Measurements from ENCODE around the gene MUC5B.

DNA sequence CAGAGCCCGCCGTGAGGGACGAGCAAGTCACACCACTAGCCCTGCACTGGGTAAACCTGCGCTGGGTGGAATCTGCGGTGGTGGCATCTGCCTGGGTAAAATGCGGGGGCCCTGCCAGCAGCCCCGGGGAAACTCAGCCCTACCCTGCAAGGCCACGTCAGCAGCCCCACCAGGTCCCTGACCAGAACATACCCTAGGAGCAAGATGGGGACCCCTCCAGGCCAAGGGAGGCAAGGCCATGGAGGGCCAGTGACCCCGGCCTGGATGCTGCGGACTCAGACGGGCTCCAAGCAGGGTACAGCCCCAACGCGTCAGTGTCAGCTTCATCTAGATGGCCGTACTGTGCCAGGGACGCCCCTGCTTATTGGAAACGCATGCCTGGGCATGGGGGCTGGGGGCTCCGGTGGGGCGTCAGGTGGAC lies 60.2 kb downstream of the MUC5B start:
- TF ChIP-seq POLR2AphosphoS5 (IDR thresholded peaks at IDR 0.05) (no peak), POLR2A (IDR thresholded peaks at IDR 0.05) (no peak)
- TF ChIP-seq, protein P1, sequence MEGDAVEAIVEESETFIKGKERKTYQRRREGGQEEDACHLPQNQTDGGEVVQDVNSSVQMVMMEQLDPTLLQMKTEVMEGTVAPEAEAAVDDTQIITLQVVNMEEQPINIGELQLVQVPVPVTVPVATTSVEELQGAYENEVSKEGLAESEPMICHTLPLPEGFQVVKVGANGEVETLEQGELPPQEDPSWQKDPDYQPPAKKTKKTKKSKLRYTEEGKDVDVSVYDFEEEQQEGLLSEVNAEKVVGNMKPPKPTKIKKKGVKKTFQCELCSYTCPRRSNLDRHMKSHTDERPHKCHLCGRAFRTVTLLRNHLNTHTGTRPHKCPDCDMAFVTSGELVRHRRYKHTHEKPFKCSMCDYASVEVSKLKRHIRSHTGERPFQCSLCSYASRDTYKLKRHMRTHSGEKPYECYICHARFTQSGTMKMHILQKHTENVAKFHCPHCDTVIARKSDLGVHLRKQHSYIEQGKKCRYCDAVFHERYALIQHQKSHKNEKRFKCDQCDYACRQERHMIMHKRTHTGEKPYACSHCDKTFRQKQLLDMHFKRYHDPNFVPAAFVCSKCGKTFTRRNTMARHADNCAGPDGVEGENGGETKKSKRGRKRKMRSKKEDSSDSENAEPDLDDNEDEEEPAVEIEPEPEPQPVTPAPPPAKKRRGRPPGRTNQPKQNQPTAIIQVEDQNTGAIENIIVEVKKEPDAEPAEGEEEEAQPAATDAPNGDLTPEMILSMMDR (IDR thresholded peaks at IDR 0.05) = no peak

All from prostate gland (tissue), 2 donors.